ENCODE data around the gene PARP15. TPM values are rescaled to one million over a fixed set of nuclear protein-coding genes. Genes with fewer than 3 reads are reported as not detected.

PARP15 gene
- total and polyA plus RNA-seq, 2 donors (not counting 3 experiments of a cell fraction or from before 2014, with no cell fraction given): 0.81 to 1.4 TPM

GRCh38 chr3:122553171-122553570 is 24.3 kb upstream of the PARP15 start:
- H3K27me3 ChIP-seq (ENCODE audit: control insufficient read depth in 2 of 2, insufficient read depth in 2 of 2, low read length in 2 of 2): no peaks in the 10 kb centered on the region
- no peaks in the 10 kb centered on the region for H3K4me1 ChIP-seq (ENCODE audit: control insufficient read depth, extremely low read depth, insufficient read depth, low read length)
- no peak overlapping the region for H3K4me3 ChIP-seq (replicated peaks in 1 of 3; ENCODE audit: insufficient read depth in 1 of 3, low read depth in 1 of 3, low read length in 3 of 3)
- no peaks in the 10 kb centered on the region for H3K9me3 ChIP-seq (replicated peaks; ENCODE audit: control insufficient read depth, insufficient read depth, low read length)
- peaks cover 0 to 2% of the 10 kb centered on the region in 2 experiments for H3K36me3 ChIP-seq (ENCODE audit: control insufficient read depth in 2 of 2, extremely low read depth in 1 of 2, insufficient read depth in 2 of 2, low read length in 2 of 2)
- H3K4me2 ChIP-seq (ENCODE audit: insufficient read depth, low read length): no peak overlapping the region
- no peak for DNase-seq (ENCODE audit: low read depth, low spot score)
- no peak overlapping the region for H3K9ac ChIP-seq (replicated peaks; ENCODE audit: extremely low read depth, insufficient read depth, low read length)
- no peak overlapping the region for H2AFZ ChIP-seq (ENCODE audit: low read depth, low read length)
- BruUV-seq (replicated peaks): no TSS peak
- no peak overlapping the region for H3K27ac ChIP-seq (ENCODE audit: insufficient read depth, low read depth, low read length)
- ChIA-PET POLR2A (no interaction called here), CTCF (interaction anchor here (0.9 to 2.9 kb wide), 3 partner anchors 126 to 160 kb away, joined by 3 to 9 read pairs (median 3); no protein-coding TSS in a partner anchor)
- no peak for FAIRE-seq
- H3K9me1 ChIP-seq (replicated peaks; ENCODE audit: control insufficient read depth, extremely low read depth, insufficient read depth, low read length): no peaks in the 10 kb centered on the region
- intact Hi-C loops (cut with micrococcal nuclease) (no loop called here), dilution Hi-C loops (cut with MboI; ENCODE audit: extremely low pct_ligation_motif_present, low sequenced_read_pairs) (no loop called here)
- no peaks in the 10 kb centered on the region for H4K20me1 ChIP-seq (replicated peaks; ENCODE audit: control insufficient read depth, extremely low read depth, insufficient read depth, low read length)
- no peaks in the 10 kb centered on the region for H3K79me2 ChIP-seq (ENCODE audit: control insufficient read depth, insufficient read depth, low read length)
- no peak for TF ChIP-seq EZH2 (IDR thresholded peaks at IDR 0.05; ENCODE audit: borderline replicate concordance, low read depth, low read length, severe bottlenecking)
- no peak for TF ChIP-seq POLR2AphosphoS5 (IDR thresholded peaks at IDR 0.05; ENCODE audit: insufficient read depth, low read depth, low read length)

- DNase-seq (ENCODE audit: low read depth, low spot score): no peak
- H3K79me2 ChIP-seq (ENCODE audit: control insufficient read depth, insufficient read depth, low read length): no peaks in the 10 kb centered on the region
- H3K4me1 ChIP-seq (ENCODE audit: control insufficient read depth, extremely low read depth, insufficient read depth, low read length): no peaks in the 10 kb centered on the region
- TF ChIP-seq GATA2 (IDR thresholded peaks at IDR 0.05; ENCODE audit: insufficient read depth, insufficient read length, low read depth, low read length) (no peak), MYC (IDR thresholded peaks at IDR 0.05; ENCODE audit: low read depth, low read length) (no peak)
- TF ChIP-seq, protein P1, sequence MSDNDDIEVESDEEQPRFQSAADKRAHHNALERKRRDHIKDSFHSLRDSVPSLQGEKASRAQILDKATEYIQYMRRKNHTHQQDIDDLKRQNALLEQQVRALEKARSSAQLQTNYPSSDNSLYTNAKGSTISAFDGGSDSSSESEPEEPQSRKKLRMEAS (IDR thresholded peaks at IDR 0.05; ENCODE audit: insufficient read depth, insufficient read length): no peak
- POLR2A ChIA-PET: no interaction called here
- intact Hi-C loops (cut with micrococcal nuclease) (no loop called here), dilution Hi-C loops (cut with MboI; ENCODE audit: extremely low pct_ligation_motif_present, low sequenced_read_pairs) (no loop called here)
- no peak overlapping the region for H2AFZ ChIP-seq (ENCODE audit: low read depth, low read length)
- no peak overlapping the region for H3K4me3 ChIP-seq (replicated peaks in 1 of 3; ENCODE audit: insufficient read depth in 1 of 3, low read depth in 1 of 3, low read length in 3 of 3)
- H3K36me3 ChIP-seq (ENCODE audit: control insufficient read depth in 2 of 2, extremely low read depth in 1 of 2, insufficient read depth in 2 of 2, low read length in 2 of 2): peaks cover 0 to 2% of the 10 kb centered on the region in 2 experiments
- H3K9me3 ChIP-seq (replicated peaks; ENCODE audit: control insufficient read depth, insufficient read depth, low read length): no peaks in the 10 kb centered on the region
- no peak overlapping the region for H3K9ac ChIP-seq (replicated peaks; ENCODE audit: extremely low read depth, insufficient read depth, low read length)
- no peaks in the 10 kb centered on the region for H3K9me1 ChIP-seq (replicated peaks; ENCODE audit: control insufficient read depth, extremely low read depth, insufficient read depth, low read length)
- CTCF ChIA-PET: interaction anchor here (0.7 to 2.9 kb wide), 2 partner anchors 97 to 163 kb away, joined by 3 to 9 read pairs; no protein-coding TSS in a partner anchor
- no peak for FAIRE-seq
- no peaks in the 10 kb centered on the region for H4K20me1 ChIP-seq (replicated peaks; ENCODE audit: control insufficient read depth, extremely low read depth, insufficient read depth, low read length)
- no peak overlapping the region for H3K4me2 ChIP-seq (ENCODE audit: insufficient read depth, low read length)
- no TSS peak for BruUV-seq (replicated peaks)
- no peak overlapping the region for H3K27ac ChIP-seq (ENCODE audit: insufficient read depth, low read depth, low read length)
- no peaks in the 10 kb centered on the region for H3K27me3 ChIP-seq (ENCODE audit: control insufficient read depth in 2 of 2, insufficient read depth in 2 of 2, low read length in 2 of 2)
Observed at GRCh38 chr3:122555275-122556071, 22.0 kb upstream of the PARP15 start.

Measured in endothelial cell of umbilical vein (primary cell).